Body of pancreas (tissue), 4 donors: ENCODE measurements around the gene DYRK3.

Source experiments
- POLR2A ChIP-seq, 3 donors: fragments of 450-650 bp; IDR thresholded peaks; one replicate each; pipeline ENCODE4 v1.6.1; 2016; ENCODE audit warnings: antibody characterized with exemption in 3 of 3, mild to moderate bottlenecking in 2 of 3
- TF ChIP-seq, protein P1 (sequence below), 7 experiments: fragments of 450-650 bp in 4 of 7; fragments of 200-600 bp in 3 of 7; sonication (generic) in 3 of 7; IDR thresholded peaks; one replicate each; pipeline ENCODE4 v1.5.1; 2016 to 2019; ENCODE audit warnings: antibody characterized with exemption in 7 of 7

GRCh38 chr1:206684003-206684402, 48.7 kb downstream of the DYRK3 start:
- TF ChIP-seq, protein P1, sequence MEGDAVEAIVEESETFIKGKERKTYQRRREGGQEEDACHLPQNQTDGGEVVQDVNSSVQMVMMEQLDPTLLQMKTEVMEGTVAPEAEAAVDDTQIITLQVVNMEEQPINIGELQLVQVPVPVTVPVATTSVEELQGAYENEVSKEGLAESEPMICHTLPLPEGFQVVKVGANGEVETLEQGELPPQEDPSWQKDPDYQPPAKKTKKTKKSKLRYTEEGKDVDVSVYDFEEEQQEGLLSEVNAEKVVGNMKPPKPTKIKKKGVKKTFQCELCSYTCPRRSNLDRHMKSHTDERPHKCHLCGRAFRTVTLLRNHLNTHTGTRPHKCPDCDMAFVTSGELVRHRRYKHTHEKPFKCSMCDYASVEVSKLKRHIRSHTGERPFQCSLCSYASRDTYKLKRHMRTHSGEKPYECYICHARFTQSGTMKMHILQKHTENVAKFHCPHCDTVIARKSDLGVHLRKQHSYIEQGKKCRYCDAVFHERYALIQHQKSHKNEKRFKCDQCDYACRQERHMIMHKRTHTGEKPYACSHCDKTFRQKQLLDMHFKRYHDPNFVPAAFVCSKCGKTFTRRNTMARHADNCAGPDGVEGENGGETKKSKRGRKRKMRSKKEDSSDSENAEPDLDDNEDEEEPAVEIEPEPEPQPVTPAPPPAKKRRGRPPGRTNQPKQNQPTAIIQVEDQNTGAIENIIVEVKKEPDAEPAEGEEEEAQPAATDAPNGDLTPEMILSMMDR (IDR thresholded peaks at IDR 0.05), result no peak
- TF ChIP-seq POLR2A (IDR thresholded peaks at IDR 0.05), result no peak
